Endothelial cell of umbilical vein (primary cell): ENCODE data around the gene RPS6KA3. TPM values are rescaled to one million over a fixed set of nuclear protein-coding genes. Genes with fewer than 3 reads are reported as not detected.
A peak's percentile ranks its signal among the peaks of the same experiment; 100 is the strongest.

ENCODE experiments used
- BruUV-seq: library from RNA; stranded (reverse); fragments of 400-500 nt; replicated peaks from 2 replicates; lab custom pipeline; 2021; lab: Mats Ljungman, UMichigan
- CTCF ChIA-PET: fragments of 300-600, 350-600 bp; sonication (Branson Sonifier 250); formaldehyde crosslinking; loops from one replicate; lab custom pipeline; 2021; ENCODE audit warnings: antibody characterized with exemption, inconsistent platforms; lab: Charles Lee
- POLR2A ChIA-PET: fragments of 300-600, 350-600 bp; sonication (Branson Sonifier 250); formaldehyde crosslinking; loops from one replicate; lab custom pipeline; 2021; ENCODE audit warnings: antibody characterized with exemption, inconsistent platforms; lab: Charles Lee
- DNase-seq: peaks from one replicate; pipeline ENCODE4 v3.0.0-alpha.2; 2011; ENCODE audit warnings: low read depth, low spot score
- FAIRE-seq: peaks from 2 replicates; lab custom pipeline; 2011; peaks lifted over from hg19 to GRCh38; lab: Jason Lieb, UNC
- H2AFZ ChIP-seq: 2 replicates; pipeline ENCODE4 v1.6.0; 2012; ENCODE audit warnings: low read depth, low read length, control low read depth, inconsistent platforms
- H3K27ac ChIP-seq: 2 replicates; pipeline ENCODE4 v1.5.1; 2011; ENCODE audit warnings: low read depth, mild to moderate bottlenecking, control low read depth, low read length, moderate library complexity; ENCODE audit not compliant: insufficient read depth
- H3K27me3 ChIP-seq, 2 experiments: 2 replicates each; pipeline versions ENCODE4 v1.6.0 to v1.6.1; 2011; ENCODE audit warnings: low read length in 2 of 2, mixed read lengths in 1 of 2; ENCODE audit not compliant: control insufficient read depth in 2 of 2, insufficient read depth in 2 of 2
- H3K36me3 ChIP-seq, 2 experiments: 2 replicates in 1 of 2; 3 replicates in 1 of 2; pipeline ENCODE4 v1.5.1; 2011; ENCODE audit warnings: low read length in 2 of 2, mild to moderate bottlenecking in 1 of 2, moderate library complexity in 1 of 2; ENCODE audit not compliant: control insufficient read depth in 2 of 2, insufficient read depth in 2 of 2; ENCODE audit errors: extremely low read depth in 1 of 2
- H3K4me1 ChIP-seq: 3 replicates; pipeline ENCODE4 v1.5.1; 2011; ENCODE audit warnings: mild to moderate bottlenecking, low read length; ENCODE audit not compliant: control insufficient read depth, insufficient read depth; ENCODE audit errors: extremely low read depth
- H3K4me2 ChIP-seq: 2 replicates; pipeline ENCODE4 v1.6.1; 2011; ENCODE audit warnings: low read length, control low read depth, mixed read lengths; ENCODE audit not compliant: insufficient read depth
- H3K4me3 ChIP-seq, 3 experiments: fragments of 200-600 bp in 1 of 3; sonication (generic), shearing (Covaris generic) in 1 of 3; replicated peaks in 1 of 3; 2 replicates each; pipeline ENCODE4 v1.5.1; 2011 to 2016; ENCODE audit warnings: control low read depth in 3 of 3, low read length in 3 of 3, mild to moderate bottlenecking in 2 of 3, inconsistent platforms in 1 of 3, low read depth in 1 of 3, moderate library complexity in 1 of 3; ENCODE audit not compliant: insufficient read depth in 1 of 3
- H3K79me2 ChIP-seq: 2 replicates; pipeline ENCODE4 v1.6.0; 2012; ENCODE audit warnings: low read length, inconsistent platforms; ENCODE audit not compliant: control insufficient read depth, insufficient read depth
- H3K9ac ChIP-seq: replicated peaks from 2 replicates; pipeline ENCODE3; 2011; ENCODE audit warnings: low read length, control low read depth; ENCODE audit not compliant: insufficient read depth; ENCODE audit errors: extremely low read depth
- H3K9me1 ChIP-seq: replicated peaks from 3 replicates; pipeline ENCODE4 v1.6.0; 2011; ENCODE audit warnings: mild to moderate bottlenecking, low read length; ENCODE audit not compliant: control insufficient read depth, insufficient read depth; ENCODE audit errors: extremely low read depth
- H3K9me3 ChIP-seq: replicated peaks from 2 replicates; pipeline ENCODE4 v1.5.1; 2012; ENCODE audit warnings: low read length, inconsistent platforms; ENCODE audit not compliant: control insufficient read depth, insufficient read depth
- H4K20me1 ChIP-seq: replicated peaks from 2 replicates; pipeline ENCODE3; 2011; ENCODE audit warnings: mild to moderate bottlenecking, low read length; ENCODE audit not compliant: control insufficient read depth, insufficient read depth; ENCODE audit errors: extremely low read depth
- CTCF ChIP-seq, 2 donors: IDR thresholded peaks; 1 replicate in 1 of 2; 2 replicates in 1 of 2; pipeline ENCODE4 v1.5.1; 2011; ENCODE audit warnings: low read length in 2 of 2, mild to moderate bottlenecking in 2 of 2, moderate library complexity in 2 of 2, control low read depth in 1 of 2, inconsistent platforms in 1 of 2, low read depth in 1 of 2; ENCODE audit not compliant: insufficient read depth in 1 of 2; ENCODE audit errors: extremely low read depth in 1 of 2
- EZH2 ChIP-seq: IDR thresholded peaks from 2 replicates; pipeline ENCODE4 v1.6.1; 2012; ENCODE audit warnings: borderline replicate concordance, low read depth, mild to moderate bottlenecking, moderate library complexity, low read length, inconsistent platforms; ENCODE audit not compliant: severe bottlenecking
- FOS ChIP-seq: IDR thresholded peaks from 2 replicates; pipeline ENCODE4 v1.6.1; 2011; ENCODE audit warnings: mild to moderate bottlenecking, low read length, moderate library complexity, borderline replicate concordance; ENCODE audit not compliant: insufficient read depth
- GATA2 ChIP-seq: IDR thresholded peaks from 2 replicates; pipeline ENCODE4 v1.7.0; 2011; ENCODE audit warnings: low read depth, mild to moderate bottlenecking, moderate library complexity, mixed read lengths, low read length; ENCODE audit not compliant: insufficient read length, insufficient read depth
- JUN ChIP-seq: IDR thresholded peaks from 2 replicates; pipeline ENCODE4 v1.6.1; 2011; ENCODE audit warnings: borderline replicate concordance, low read depth; ENCODE audit not compliant: insufficient read length, insufficient read depth
- MAX ChIP-seq: IDR thresholded peaks from 2 replicates; pipeline ENCODE4 v1.6.1; 2011; ENCODE audit not compliant: insufficient read depth, insufficient read length
- MYC ChIP-seq: IDR thresholded peaks from one replicate; pipeline ENCODE4 v1.6.1; 2011; ENCODE audit warnings: mild to moderate bottlenecking, low read depth, low read length
- POLR2A ChIP-seq: IDR thresholded peaks from 2 replicates; pipeline ENCODE4 v1.6.1; 2012; ENCODE audit warnings: low read depth, mild to moderate bottlenecking, control low read depth, low read length
- POLR2AphosphoS5 ChIP-seq: IDR thresholded peaks from 2 replicates; pipeline ENCODE4 v1.6.1; 2012; ENCODE audit warnings: low read depth, mild to moderate bottlenecking, control low read depth, low read length, moderate library complexity; ENCODE audit not compliant: insufficient read depth
- dilution Hi-C: fragments of 300-500 bp; cut with MboI; formaldehyde crosslinking; loops from one replicate; pipeline ENCODE4 v1.15.0; 2019; ENCODE audit warnings: low sequenced_read_pairs; ENCODE audit not compliant: extremely low pct_ligation_motif_present
- intact Hi-C: fragments of 100-400 bp; cut with micrococcal nuclease; formaldehyde crosslinking; loops from one replicate; pipeline ENCODE4 v1.10.0; 2022
- polyA plus RNA-seq, 4 experiments: library from polyadenylated mRNA; depleted of rRNA in 3 of 4; stranded (reverse) in 3 of 4; unstranded in 1 of 4; fragments of >200 nt; gene quantifications; 2 replicates each; pipeline versions ENCODE4 v1.2.1 to v1.2.3, GENCODE V29; 2011 to 2012; ENCODE audit warnings: missing spikeins in 1 of 4
- total RNA-seq: library from RNA; stranded (reverse); gene quantifications from 2 replicates; pipeline ENCODE4 v1.2.3, GENCODE V29; 2021

Gene RPS6KA3
- total and polyA plus RNA-seq, 2 donors (not counting 3 experiments of a cell fraction or from before 2014, with no cell fraction given) = 24.4 to 61.6 TPM

GRCh38 chrX:20221902-20222301, 44.8 kb downstream of the RPS6KA3 start:
- no peak for DNase-seq
- no peak for FAIRE-seq
- Histone ChIP-seq H3K36me3 (no peaks in the 10 kb centered on the region), H3K79me2 (peaks cover 4% of the 10 kb centered on the region), H3K9ac (no peak overlapping the region), H3K4me3 (no peak overlapping the region), H4K20me1 (no peaks in the 10 kb centered on the region), H3K4me1 (peaks cover 16% of the 10 kb centered on the region), H3K9me3 (no peaks in the 10 kb centered on the region), H3K27ac (no peak overlapping the region), H2AFZ (no peak overlapping the region), H3K9me1 (no peaks in the 10 kb centered on the region), H3K4me2 (no peak overlapping the region), H3K27me3 (no peaks in the 10 kb centered on the region)
- BruUV-seq = no TSS peak
- TF ChIP-seq FOS (no peak), CTCF (IDR thresholded peaks at IDR 0.05; ENCODE audit: extremely low read depth in 1 of 2, insufficient read depth in 1 of 2, low read depth in 1 of 2, low read length in 2 of 2) (no peak), POLR2AphosphoS5 (no peak), JUN (no peak)
- intact Hi-C loops = no loop called here
- ChIA-PET POLR2A (no interaction called here), CTCF (no interaction called here)
- dilution Hi-C loops = no loop called here

- Histone ChIP-seq H3K4me3 (peak overlapping the region; percentile 37 to 95 (median 69)), H3K9me3 (no peaks in the 10 kb centered on the region), H3K79me2 (peaks cover 28% of the 10 kb centered on the region), H3K36me3 (no peaks in the 10 kb centered on the region), H3K9ac (peak overlapping the region; percentile 95), H3K4me1 (peaks cover 28% of the 10 kb centered on the region), H3K9me1 (no peaks in the 10 kb centered on the region), H2AFZ (no peak overlapping the region), H3K27me3 (no peaks in the 10 kb centered on the region), H3K27ac (peak overlapping the region; percentile 78), H4K20me1 (no peaks in the 10 kb centered on the region), H3K4me2 (peak overlapping the region; percentile 97)
- DNase-seq (peak; percentile 81), FAIRE-seq (peak; percentile 79)
- intact Hi-C loops = loop anchor here (1.0 kb wide), 2 partner anchors 47 to 78 kb away; partner anchors contain the start of genes EIF1AX and RPS6KA3
- BruUV-seq = no TSS peak
- ChIA-PET CTCF (interaction anchor here (1.1 to 1.8 kb wide), 3 partner anchors 10 to 34 kb away, joined by 3 to 14 read pairs (median 3); no protein-coding TSS in a partner anchor), POLR2A (no interaction called here)
- no peak for TF ChIP-seq MAX
- no peak for TF ChIP-seq FOS
- no peak for TF ChIP-seq POLR2A
- TF ChIP-seq JUN = no peak
- peak; percentile 7 to 9 for TF ChIP-seq CTCF (IDR thresholded peaks at IDR 0.05; ENCODE audit: extremely low read depth in 1 of 2, insufficient read depth in 1 of 2, low read depth in 1 of 2, low read length in 2 of 2)
- TF ChIP-seq MYC = no peak
- no peak for TF ChIP-seq POLR2AphosphoS5
- peak; percentile 47 for TF ChIP-seq GATA2
- TF ChIP-seq EZH2 = no peak
- dilution Hi-C loops = no loop called here
Measured at GRCh38 chrX:20218836-20219505, 47.7 kb downstream of the RPS6KA3 start.
